HG02970 (cell line): ENCODE results near the gene POR.
"Not testable (repeated sequence)": the region's sequence is repeated elsewhere in the genome, so short reads cannot be mapped to it uniquely, and the experiment has no call there.

ENCODE experiments used
- ATAC-seq: cut with Tn5 transposase; IDR thresholded peaks from one replicate; pipeline ENCODE4 v1.9.1; 2021; ENCODE audit warnings: mild to moderate bottlenecking, moderate library complexity, moderate number of reproducible peaks; ENCODE audit not compliant: unreplicated experiment, low FRiP score

Gene POR

DNA sequence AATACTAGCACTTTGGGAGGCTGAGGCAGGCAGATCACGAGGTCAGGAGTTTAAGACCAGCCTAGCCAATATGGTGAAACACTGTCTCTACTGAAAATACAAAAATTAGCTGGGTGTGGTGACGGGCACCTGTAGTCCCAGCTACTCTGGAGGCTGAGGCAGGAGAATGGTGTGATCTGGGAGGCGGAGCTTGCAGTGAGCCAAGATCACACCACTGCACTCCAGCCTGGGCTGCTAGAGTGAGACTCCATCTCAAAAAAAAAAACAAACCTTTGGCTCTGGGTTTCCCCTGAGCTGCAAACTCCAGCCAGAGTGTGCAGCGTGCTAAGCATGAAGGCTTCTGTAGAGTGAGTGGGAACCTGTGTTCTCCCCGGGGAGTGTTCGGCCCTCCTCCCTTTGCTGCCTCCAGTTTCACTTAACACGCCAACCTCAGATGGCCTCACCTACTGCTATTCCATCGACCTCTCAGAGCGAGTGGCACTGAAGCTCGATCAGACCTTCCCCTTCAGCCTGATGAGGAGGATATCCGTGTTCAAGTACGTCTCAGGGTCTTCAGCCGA, 31.6 kb upstream of the POR start:
- not testable (repeated sequence) for ATAC-seq

DNA sequence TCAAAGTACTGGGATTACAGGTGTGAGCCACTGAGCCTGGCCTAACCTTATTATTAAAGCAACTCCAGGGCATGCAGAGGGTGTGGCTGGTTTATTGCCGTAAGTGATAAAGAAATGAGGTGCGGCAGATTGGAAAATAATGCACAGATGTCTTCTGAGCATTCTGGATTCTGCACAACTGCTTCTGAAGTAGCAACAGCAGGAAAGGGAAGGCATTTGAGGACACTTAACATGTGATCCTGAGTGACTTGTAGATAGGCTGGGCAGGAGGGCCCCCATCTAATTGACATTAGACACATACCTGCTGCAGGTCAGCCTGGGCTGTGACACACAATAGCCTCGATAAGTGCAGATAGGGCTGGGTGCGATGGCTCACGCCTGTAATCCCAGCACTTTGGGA, 30.5 kb upstream of the POR start:
- no peak for ATAC-seq

DNA sequence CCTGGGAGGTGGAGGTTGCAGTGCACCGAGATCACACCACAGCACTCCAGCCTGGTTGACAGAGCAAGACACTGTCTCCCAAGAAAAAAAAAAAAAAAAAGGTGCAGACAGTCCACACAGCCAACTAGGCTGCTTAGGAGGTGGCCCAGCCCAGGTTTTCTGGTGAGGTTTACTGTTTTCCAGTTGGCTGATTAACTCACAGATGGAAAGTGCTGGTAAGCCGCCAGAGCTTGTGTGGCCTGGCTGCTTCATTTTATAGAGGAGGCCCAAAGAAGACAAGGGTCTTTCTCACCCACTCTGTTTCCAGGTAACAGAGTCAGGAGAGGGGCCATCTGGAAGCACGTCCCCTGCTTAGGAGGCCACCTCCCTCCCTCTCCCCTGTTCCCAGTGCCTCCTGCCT, 29.9 kb upstream of the POR start:
- ATAC-seq = no peak

DNA sequence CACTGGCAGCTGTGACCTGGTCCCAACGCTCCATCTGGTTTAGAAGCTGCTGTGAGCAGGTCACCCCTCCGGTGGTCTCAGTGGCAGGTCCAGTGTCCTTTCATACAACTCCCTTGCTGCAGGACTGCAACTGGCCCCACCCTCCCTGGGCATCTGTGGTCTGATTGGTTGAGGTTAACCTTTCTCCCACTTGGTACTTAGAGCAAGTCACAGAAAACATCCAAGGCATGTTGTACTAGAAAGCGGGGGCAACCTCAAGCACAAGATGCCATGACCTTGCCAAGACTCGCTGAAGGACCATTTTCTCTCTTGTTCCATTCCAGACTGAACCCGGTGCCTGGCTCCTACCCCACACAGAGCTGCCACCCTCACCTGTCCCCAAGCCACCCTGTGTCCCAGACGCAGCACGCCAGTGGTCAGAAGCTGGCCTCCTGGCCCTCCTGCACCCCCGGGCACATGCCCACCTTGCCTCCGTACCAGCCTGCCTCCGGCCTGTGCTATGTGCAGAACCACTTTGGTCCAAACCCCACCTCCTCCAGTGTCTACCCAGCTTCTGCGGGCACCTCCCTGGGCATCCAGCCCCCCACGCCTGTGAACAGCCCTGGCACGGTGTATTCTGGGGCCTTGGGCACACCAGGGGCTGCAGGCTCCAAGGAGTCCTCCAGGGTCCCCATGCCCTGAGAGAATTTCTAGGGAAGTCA, 27.1 kb upstream of the POR start:
- ATAC-seq = no peak

DNA sequence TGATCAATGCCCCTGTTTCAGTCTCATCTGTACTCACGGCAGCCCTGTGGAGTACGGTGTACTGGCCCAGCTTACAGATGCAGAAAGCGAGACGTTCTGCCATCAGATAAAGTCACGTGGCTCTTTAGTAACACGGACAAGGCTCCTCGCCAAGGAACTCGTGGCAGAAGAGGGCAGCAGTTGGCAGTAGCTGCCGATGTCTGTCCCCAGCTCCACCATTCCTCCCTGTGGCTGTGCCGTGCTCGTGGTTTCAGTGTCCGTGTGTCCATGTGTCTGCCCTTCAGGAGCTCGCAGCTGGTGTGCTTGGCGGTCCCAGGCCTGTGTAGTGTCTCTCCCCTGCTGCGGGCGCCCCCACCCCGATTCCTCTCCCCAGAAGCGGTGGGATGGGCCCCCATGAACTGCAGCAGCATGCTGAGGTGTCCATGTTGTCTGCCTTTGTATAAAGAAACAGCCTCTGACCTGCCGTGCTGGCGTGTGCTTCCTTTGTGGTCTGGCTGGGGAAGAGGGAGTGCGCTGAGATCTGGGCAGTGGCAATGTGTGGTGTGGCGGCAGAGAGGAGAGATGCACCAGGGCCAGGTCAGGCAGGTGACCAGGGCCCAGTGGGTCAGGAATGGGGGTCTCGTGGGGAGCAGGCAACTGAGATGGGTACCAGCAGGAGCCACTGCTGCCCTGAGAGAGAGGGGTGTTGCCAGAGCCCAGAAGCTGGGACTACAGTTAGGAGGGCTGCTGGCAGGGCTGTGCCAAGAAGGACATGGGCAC, 26.3 kb upstream of the POR start:
- no peak for ATAC-seq

DNA sequence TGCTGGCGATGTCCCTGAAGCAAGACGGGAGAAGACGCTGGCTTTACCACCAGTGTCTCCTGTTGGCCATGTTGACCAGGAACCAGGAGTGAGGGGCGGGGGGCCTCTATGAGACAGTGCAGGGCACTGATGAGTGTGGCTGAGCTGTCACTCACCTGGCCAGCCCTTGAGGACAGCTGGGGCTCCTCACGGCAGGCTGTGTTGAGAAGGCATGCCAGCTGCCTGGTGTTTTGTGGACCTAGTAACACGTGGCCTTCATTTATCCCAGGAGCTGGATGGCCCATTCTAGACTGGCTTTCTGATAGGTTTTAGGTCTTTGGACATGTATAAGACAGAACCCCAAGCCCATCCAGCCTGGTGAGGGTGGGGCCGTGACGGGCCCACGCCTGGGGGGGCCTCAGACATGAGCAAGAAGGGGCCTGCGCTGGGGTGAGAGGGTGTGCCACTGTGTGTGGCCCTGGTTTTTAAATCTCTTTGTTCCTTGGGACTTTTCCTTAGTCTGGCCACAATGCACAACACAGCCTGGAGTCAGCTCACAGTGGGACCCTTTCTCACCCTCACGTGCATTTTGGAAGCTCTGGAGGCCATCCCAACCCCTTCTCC, 25.6 kb upstream of the POR start:
- no peak for ATAC-seq

DNA sequence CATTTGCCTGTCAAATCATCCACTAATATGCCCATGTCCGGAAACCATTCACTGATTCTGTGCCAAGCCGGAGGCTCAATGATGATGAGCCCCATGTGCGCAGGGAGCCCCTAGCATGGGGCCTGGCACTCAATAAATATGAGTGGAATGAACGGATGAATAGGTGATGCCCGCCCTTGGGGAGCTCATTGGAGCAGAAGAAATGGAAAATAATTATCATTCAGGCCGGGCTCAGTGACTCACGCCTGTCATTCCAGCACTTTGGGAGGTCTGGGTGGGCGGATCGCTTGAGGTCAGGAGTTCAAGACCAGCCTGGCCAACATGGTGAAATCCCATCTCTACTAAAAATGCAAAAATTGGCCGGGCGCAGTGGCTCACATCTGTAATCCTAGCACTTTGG, 25.1 kb upstream of the POR start:
- no peak for ATAC-seq

DNA sequence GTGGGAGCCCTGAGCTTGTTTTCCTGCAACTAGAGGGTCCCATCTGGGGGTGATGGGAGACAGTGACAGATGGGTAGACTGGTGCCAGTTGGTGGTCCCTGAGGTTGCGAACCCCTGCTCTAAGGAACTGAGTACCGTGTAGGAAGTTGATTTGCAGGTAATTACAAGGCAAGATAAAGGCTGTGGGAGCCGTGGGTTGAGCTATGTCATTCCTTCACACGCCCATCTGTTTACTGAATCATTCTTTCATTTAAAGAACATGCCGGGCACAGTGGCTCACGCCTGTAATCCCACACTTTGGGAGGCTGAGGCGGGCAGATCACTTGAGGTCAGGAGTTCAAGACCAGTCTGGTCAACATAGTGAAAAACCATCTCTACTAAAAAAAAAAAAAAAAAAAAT, 23.7 kb upstream of the POR start:
- not testable (repeated sequence) for ATAC-seq

DNA sequence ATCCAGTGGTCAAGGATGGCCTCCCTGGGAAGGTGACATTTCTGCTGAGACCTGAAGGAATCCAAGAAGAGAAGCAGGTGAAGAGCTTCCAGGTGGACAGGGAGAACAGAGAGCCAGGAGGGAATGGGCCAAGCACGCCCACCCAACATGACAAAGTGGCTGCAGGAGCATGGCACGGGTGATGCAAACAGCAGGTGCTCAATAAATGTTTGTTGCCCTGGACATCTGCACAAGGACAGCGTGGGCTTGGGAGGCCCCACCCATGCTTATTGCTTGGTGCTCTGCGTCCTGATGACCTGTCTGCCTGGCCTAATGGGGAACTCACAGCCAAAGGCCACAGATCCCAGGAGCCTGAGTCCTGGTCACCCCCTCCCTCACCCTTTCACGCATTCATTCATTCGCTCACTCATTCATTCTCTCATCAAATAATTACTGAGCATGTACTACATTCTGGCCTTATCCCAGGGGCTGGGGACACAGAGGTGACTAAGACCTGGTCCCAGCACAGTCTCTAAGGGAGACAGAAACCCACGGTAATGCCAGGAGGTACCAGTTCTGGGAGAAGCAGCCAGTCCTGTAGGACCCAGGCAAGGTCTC, 23.0 kb upstream of the POR start:
- no peak for ATAC-seq

DNA sequence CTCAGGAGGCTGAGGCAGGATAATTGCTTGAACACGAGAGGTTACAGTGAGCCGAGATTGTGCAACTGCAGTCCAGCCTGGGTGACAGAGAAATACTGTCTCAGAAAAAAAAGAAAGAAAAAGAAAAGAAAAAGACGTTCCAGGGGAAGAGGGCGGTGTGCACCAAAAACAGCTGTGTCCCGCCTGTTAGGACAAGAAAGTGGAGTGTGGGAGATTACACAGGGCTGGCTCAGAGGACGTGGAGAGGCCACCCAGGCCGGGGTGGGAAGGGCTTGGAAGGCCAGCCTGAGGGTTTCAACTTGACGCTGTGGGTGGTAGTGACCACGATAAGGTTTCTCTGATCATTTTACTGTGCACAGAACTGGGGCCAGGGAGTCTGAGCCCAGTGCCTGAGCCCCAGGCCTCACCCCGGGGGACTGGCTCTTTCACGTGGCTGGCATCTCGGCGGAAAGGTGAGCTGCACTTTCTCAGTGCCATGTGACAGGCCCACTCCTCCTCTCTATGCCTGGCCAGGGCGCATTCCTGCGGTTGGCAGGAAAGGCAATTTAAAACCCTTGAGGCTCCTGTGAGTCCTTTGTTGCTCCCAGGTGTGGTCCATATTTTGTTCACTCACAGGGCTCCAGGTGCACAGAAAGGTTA, 22.2 kb upstream of the POR start:
- ATAC-seq = no peak

DNA sequence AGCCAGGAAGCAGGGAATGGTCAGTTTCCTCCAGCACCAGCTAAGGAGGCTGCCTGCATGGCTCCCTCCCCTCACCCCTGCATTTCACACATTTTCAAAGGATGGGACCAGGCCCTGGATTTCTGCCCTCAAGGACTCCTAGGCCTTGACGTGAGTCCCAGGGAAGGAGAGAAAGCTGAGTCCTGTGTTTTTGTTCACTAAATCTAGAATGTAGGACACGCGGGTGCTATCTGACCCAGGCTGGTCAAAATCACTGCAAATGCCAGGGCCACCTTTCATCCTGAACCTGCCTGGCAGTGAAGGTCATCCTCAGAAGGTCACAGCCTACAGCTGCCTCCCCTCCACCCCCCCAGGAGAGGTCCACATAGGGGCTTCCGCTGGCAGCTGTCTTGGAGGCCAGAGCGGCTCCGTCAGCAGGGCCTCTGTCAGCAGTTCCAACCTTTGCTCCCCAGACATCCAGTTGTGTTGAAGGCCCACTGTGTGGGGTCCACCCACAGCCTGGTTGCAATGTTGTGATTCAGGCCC, 18.1 kb upstream of the POR start:
- ATAC-seq = no peak

DNA sequence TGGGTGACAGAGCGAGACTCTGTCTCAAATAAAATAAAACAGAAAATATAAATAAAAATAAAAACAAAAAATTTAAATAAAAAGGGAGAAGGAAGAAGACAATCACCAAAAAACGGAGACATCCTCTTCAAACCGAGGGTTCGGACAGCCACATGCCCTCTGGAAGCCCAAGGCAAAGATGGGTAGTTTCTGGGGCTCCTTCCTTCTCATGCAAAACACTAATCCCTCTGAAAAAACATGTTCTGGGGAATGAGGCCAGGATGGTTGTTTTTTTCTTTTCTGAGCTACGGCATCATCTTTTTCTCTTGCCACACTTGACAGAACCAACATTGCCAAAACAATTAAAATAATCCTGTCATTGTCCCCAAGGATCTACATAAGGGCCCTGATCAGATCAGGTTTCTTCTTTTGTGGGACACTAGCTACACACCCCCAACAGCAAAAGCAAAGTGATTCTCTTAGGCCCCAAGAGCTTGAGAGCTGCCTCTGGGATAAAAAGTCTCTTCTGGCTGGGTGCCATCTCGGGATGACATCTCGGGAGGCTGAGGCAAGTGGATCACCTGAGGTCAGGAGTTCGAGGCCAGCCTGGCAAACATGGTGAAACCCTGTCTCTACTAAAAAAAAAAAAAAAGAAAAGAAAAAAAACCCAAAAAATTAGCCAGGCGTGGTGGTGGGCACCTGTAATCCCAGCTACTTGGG, 14.2 kb upstream of the POR start:
- no peak for ATAC-seq

DNA sequence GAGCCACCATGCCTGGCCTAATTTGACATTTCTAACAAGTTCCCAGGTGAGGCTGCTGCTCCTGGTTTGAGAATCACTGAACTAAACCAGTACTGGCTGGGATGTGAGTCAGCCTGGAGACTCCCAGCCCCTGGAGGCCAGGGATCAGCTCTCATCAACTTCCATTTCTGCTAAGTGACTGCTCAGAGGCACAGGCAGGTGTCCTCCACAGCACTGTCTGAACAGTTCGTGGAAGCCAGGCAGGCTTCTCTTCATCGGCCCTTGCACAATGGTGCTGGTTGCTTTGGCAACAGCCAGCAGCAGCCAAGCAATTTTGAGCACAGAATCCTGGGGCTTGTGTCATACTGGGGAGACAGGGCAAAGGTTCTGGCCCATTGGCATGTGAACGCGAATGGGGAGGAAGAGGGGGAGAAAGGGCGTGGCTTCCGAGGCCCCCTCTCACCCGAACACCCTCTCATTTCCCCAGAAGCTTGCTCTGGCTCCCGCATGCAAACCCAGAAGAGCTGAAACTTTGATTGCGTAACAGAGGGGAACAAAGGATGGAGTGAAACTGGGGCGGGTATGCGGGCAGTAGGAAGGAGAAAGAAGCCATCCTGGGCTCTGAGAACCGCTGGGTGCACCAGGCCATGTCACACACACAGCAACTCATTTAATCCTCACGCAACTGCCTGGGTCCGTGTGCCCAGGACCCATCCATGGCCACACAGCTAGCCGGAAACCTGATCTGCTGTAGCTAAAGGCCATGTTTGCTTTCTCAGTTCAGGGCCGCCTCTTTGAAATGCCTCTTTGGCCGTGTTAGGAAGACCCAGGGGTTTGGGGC, 9.0 kb upstream of the POR start:
- ATAC-seq = no peak

DNA sequence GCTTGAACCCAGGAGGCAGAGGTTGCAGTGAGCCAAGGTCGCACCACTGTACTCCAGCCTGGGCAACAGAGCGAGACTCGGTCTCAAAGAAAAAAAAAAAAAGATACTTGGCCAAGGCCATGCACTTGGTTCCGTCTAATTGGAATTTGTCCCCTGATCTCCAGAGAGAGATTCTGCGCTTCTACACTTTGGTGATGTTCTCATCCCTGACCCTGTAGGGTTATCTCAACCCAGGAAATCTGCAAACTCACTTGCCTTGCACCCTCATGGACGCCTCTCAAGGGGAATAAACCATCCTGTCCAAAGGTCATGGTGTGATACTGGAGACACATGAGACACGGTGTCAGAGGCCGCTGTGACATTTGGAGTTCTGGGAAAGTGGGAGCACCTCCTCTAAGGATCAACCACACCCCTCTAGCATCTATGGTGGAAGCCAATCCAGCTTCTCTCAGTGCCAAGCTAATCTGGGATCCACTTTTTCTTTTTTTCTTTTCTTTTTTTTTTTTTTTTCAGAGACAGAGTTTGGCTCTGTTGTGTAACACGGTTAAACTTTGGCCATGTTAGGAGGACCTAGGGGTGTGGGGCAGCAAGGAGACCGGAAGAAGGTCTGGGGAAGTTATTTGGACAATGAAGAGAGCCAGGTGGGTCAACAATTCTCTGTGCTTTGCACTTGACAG, 7.8 kb upstream of the POR start:
- ATAC-seq = no peak

DNA sequence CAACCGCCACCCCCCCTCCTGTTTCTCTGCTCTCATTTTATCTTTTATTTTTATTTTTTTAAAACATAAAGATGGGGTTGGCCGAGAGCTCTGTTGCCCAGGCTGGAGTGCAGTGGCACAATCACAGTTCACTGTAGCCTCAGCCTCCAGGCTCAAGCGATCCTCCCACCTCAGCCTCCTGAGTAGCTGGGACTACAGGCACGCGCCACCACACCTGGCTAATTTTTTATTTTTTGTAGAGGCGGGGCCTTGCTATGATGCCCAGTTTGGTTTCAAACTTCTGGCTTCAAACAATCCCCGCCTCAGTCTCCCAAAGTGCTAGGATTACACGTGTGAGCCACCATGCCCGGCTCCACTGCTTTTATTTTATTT, 7.3 kb upstream of the POR start:
- ATAC-seq = not testable (repeated sequence)

DNA sequence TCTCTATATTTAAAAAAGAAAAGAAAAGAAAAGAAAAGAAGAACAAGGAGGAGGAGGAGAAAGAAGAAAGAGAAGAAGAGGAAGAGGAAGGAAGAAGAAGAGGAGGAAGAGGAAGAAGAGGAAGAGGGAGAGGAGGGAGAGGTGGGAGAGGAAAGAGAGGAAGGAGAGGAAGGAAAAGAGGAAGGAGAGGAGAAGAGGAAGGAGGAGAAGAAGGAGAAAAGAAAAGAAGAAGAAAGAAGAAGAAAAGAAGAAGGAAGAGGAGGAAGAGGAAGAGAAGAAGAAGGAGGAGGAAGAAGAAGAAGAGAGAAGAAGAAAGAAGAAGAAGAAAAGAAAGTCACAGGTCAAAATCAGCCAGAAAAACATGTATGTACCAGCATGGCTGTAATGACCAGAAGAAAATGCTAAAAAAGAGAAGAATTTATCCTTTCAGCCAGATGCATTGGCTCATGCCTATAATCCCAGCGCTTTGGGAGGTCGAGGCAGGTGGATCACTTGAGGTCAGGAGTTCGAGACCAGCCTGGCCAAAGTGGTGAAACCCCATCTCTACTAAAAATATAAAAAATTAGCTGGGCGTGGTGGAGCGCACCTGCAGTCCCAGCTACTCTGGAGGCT, 5.3 kb upstream of the POR start:
- no peak for ATAC-seq

DNA sequence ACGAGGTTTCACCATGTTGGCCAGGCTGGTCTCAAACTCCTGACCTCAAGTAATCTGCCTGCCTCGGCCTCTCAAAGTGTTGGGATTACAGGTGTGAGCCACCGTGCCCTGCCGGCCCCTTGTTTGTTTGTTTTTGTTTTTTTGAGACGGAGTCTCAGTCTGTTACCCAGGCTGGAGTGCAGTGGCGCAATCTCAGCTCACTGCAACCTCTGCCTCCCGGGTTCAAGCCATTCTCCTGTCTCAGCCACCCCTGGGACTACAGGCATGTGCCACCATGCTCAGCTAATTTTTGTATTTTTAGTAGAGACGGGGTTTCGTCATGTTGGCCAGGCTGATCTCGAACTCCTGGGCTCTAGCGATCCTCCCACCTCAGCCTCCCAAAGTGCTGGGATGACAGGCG, 3.8 kb upstream of the POR start:
- not testable (repeated sequence) for ATAC-seq

DNA sequence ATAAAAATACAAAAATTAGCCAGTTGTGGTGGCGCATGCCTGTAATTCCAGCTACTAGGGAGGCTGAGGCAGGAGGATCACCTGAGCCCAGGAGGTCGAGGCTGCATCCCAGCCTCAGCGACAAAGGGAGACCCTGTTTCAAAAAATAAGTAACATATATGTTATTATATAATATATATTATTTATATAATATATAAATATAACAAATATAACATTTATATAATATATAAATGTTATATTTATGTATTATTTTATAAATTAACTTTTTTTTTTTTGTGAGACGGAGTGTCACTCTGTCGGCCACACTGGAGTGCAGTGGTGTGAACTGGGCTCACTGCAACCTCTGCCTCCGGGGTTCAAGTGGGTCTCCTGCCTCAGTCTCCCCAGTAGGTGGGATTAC, 1.5 kb upstream of the POR start:
- no peak for ATAC-seq
